ENCODE results near the gene STAB2. TPM values are rescaled to one million over a fixed set of nuclear protein-coding genes. Genes with fewer than 3 reads are reported as not detected.

STAB2 gene
- total RNA-seq, 1 experiment from 2014 or later: not detected

DNA sequence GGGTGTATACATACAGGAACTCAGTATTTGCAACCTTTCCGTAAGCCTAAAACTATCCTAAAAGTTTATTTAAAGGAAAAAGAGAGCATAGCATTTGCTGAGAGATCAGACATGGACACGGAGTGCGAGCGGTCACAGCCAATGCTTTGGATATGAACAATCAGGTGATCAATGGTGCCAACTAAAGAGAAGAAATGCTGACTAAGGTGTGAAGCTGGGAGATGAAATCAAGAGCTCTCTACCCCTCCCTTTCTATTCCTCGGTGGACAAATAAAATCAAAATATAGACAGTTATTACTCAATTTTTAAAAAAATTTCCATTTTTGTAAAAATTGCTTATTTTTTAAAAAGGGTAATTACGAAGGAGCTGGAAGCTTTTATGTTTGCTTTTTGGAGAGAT is 224.7 kb downstream of the STAB2 start:
- Histone ChIP-seq H3K4me3 (replicated peaks in 1 of 2; ENCODE audit: low read depth in 1 of 2, low read length in 2 of 2) (no peak overlapping the region), H3K27ac (ENCODE audit: low read depth, low read length) (no peak overlapping the region), H3K36me3 (ENCODE audit: control insufficient read depth in 1 of 2, insufficient read depth in 2 of 2, low read length in 2 of 2) (peaks cover 0 to 8% of the 10 kb centered on the region in 2 experiments; a peak in 2 of 4 replicates), H3K9me3 (ENCODE audit: control insufficient read depth in 1 of 2, insufficient read depth in 1 of 2, low read depth in 1 of 2, low read length in 2 of 2) (no peaks in the 10 kb centered on the region), H3K79me2 (ENCODE audit: insufficient read depth, low read length) (peaks cover 16% of the 10 kb centered on the region), H3K4me1 (ENCODE audit: control insufficient read depth in 1 of 2, insufficient read depth in 2 of 2, low read length in 2 of 2) (peaks cover 16 to 18% of the 10 kb centered on the region in 2 experiments), H3K9me2 (ENCODE audit: insufficient read depth) (no peaks in the 10 kb centered on the region), H2AFZ (ENCODE audit: low read depth, low read length, poor library complexity, severe bottlenecking) (no peak overlapping the region), H4K20me1 (ENCODE audit: insufficient read depth) (no peaks in the 10 kb centered on the region), H3K9ac (ENCODE audit: low read length) (no peak overlapping the region), H3K27me3 (ENCODE audit: insufficient read depth, low read length) (no peaks in the 10 kb centered on the region), H3K4me2 (ENCODE audit: low read length) (no peak overlapping the region)
- ChIA-PET RAD21 (ENCODE audit: low non-redundant PET in 1 of 2, low total read pairs in 2 of 2, uncharacterized antibody in 2 of 2, unreplicated experiment in 2 of 2) (no interaction called here), POLR2A (no interaction called here), CTCF (no interaction called here)
- ATAC-seq (no peak), DNase-seq (ENCODE audit: low read depth, low spot score) (no peak)
- no TSS peak for BruUV-seq (replicated peaks)
- intact Hi-C loops (cut with micrococcal nuclease): no loop called here
- TF ChIP-seq ELF1 (IDR thresholded peaks at IDR 0.05; ENCODE audit: borderline replicate concordance, low read depth) (no peak), SRF (IDR thresholded peaks at IDR 0.05; ENCODE audit: low read depth) (no peak), FOSL1 (IDR thresholded peaks at IDR 0.05; ENCODE audit: low read depth) (no peak), POLR2A (IDR thresholded peaks at IDR 0.05; ENCODE audit: borderline replicate concordance, extremely low read depth, insufficient read depth, insufficient read length) (no peak), TCF7L2 (IDR thresholded peaks at IDR 0.05; ENCODE audit: borderline replicate concordance, extremely low read depth, insufficient read depth, insufficient read length) (no peak), YY1 (IDR thresholded peaks at IDR 0.05; ENCODE audit: extremely low read depth, insufficient replicate concordance, low read depth, low read length) (no peak), SIN3A (IDR thresholded peaks at IDR 0.05; ENCODE audit: low read depth) (no peak)
- TF ChIP-seq, protein P1, sequence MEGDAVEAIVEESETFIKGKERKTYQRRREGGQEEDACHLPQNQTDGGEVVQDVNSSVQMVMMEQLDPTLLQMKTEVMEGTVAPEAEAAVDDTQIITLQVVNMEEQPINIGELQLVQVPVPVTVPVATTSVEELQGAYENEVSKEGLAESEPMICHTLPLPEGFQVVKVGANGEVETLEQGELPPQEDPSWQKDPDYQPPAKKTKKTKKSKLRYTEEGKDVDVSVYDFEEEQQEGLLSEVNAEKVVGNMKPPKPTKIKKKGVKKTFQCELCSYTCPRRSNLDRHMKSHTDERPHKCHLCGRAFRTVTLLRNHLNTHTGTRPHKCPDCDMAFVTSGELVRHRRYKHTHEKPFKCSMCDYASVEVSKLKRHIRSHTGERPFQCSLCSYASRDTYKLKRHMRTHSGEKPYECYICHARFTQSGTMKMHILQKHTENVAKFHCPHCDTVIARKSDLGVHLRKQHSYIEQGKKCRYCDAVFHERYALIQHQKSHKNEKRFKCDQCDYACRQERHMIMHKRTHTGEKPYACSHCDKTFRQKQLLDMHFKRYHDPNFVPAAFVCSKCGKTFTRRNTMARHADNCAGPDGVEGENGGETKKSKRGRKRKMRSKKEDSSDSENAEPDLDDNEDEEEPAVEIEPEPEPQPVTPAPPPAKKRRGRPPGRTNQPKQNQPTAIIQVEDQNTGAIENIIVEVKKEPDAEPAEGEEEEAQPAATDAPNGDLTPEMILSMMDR (IDR thresholded peaks at IDR 0.05 in 2 of 3, conservative IDR thresholded peaks at IDR 0.05 in 1 of 3; ENCODE audit: borderline replicate concordance in 1 of 3, insufficient read depth in 1 of 3, low read depth in 2 of 3, low read length in 2 of 3): no peak
- TF ChIP-seq, protein P2, sequence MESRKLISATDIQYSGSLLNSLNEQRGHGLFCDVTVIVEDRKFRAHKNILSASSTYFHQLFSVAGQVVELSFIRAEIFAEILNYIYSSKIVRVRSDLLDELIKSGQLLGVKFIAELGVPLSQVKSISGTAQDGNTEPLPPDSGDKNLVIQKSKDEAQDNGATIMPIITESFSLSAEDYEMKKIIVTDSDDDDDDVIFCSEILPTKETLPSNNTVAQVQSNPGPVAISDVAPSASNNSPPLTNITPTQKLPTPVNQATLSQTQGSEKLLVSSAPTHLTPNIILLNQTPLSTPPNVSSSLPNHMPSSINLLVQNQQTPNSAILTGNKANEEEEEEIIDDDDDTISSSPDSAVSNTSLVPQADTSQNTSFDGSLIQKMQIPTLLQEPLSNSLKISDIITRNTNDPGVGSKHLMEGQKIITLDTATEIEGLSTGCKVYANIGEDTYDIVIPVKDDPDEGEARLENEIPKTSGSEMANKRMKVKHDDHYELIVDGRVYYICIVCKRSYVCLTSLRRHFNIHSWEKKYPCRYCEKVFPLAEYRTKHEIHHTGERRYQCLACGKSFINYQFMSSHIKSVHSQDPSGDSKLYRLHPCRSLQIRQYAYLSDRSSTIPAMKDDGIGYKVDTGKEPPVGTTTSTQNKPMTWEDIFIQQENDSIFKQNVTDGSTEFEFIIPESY (IDR thresholded peaks at IDR 0.05; ENCODE audit: extremely low read depth, insufficient replicate concordance, low read length): no peak
- TF ChIP-seq, protein P3, sequence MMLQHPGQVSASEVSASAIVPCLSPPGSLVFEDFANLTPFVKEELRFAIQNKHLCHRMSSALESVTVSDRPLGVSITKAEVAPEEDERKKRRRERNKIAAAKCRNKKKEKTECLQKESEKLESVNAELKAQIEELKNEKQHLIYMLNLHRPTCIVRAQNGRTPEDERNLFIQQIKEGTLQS (IDR thresholded peaks at IDR 0.05): no peak
